HT1080 (cell line): ENCODE measurements around the gene ITGB5. TPM values are rescaled to one million over a fixed set of nuclear protein-coding genes. Genes with fewer than 3 reads are reported as not detected.
"Not testable (repeated sequence)": the region's sequence is repeated elsewhere in the genome, so short reads cannot be mapped to it uniquely, and the experiment has no call there.

Source experiments
- DNase-seq: peaks from one replicate; pipeline ENCODE4 v3.0.0-alpha.2; 2015; ENCODE audit warnings: low read depth
- small RNA-seq: library from RNA; depleted of rRNA; stranded (forward); fragments of <200 nt; gene quantifications from one replicate; pipeline ENCODE3, GENCODE V24; 2014
- total RNA-seq: library from RNA; depleted of rRNA; stranded (reverse); fragments of >200 nt; shearing (Covaris generic); gene quantifications from 2 replicates; pipeline ENCODE4 v1.2.3, GENCODE V29; 2014; rRNA removed

Gene ITGB5
- total RNA-seq, 1 experiment from 2014 or later = 185 TPM

DNA sequence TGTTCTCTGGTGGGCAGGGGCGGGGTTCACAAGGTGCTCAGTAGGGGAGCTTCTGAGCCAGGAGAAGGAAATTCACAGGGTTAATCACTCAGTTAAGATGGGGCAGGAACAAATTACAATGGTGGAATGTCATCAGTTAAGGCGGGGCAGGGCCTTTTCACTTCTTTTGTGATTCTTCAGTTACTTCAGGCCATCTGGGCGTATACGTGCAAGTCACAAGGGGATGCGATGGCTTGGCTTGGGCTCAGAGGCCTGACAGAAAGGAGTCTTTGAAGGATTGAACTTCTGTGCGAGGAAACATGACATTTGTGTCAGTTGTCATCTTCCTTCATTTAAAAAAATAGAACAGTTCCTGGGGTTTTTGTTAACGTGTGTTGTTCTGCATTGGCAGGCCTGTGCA lies 129.2 kb downstream of the ITGB5 start:
- DNase-seq = not testable (repeated sequence)

GRCh38 chr3:124752051-124752450 lies 135.1 kb downstream of the ITGB5 start:
- DNase-seq = no peak

DNA sequence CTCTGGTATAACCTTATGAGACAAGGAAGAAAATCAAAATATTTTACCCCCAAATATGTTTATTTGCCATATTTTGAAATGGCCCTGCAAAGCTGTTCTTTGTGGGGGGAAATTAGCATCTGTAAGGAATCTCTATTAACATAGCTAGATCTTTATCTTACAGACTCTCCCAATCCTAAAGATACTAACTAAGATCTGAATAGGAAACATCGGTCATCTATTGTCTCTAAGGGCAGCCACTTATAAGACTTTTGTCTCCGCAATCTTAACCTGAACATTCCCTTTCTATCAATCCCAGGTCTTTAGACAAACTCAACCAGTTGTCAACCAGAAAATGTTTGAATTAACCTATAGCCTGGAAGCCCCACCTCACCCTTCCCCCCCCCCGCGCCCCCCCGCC lies 135.7 kb downstream of the ITGB5 start:
- DNase-seq = no peak

DNA sequence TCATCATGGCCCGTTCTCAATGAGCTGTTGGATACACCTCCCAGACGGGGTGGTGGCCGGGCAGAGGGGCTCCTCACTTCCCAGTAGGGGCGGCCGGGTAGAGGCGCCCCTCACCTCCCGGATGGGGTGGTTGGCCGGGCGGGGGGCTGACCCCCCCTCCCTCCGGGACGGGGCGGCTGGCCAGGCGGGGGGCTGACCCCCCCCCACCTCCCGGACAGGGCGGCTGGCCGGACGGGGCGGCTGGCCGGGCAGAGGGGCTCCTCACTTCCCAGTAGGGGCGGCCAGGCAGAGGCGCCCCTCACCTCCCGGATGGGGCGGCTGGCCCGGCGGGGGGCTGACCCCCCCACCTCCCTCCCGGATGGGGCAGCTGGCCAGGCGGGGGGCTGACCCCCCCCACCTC lies 137.3 kb downstream of the ITGB5 start:
- not testable (repeated sequence) for DNase-seq

GRCh38 chr3:124748560-124749198 lies 138.5 kb downstream of the ITGB5 start:
- no peak for DNase-seq

- no peak for DNase-seq
These were observed 139.8 kb downstream of the ITGB5 start for GRCh38 chr3:124747111-124747981.

DNA sequence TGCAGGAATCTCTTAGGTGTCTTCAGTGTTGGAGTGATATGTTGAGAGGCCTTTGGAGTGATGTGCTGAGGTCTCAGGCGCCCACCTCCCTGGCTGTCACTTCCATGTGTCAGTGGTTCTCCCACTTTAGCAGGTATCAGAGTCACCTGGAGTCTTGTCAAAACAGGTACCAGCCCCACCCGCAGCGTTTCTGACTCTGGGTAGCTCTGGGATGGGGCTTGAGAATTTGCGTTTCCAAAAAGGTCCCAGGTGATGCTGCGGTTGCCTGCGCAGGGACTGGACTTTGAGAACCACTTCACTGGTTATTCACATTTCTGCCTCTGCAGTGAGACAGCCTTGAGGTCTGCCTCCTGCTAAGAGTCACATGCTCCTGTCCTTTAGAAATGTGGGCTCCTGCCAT lies 141.4 kb downstream of the ITGB5 start:
- no peak for DNase-seq

GRCh38 chr3:124741027-124741426 lies 146.1 kb downstream of the ITGB5 start:
- no peak for DNase-seq

DNA sequence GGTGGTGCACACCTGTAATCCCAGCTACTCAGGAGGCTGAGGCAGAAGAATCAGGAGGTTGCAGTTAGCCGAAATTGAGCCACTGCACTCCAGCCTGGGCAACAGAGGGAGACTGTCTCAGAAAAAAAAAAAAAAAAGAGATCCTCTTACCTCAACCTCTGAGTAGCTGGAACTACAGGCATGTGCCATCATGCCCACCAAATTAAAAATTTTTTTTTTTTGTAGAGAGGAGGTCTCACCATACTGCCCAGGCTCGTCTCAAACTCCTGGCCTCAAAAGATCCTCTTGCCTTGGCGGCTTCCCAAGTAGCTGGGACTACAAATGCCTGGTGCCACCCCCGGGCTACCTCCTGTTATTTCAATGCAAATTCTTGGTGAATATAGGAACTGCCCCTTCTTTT lies 155.4 kb downstream of the ITGB5 start:
- DNase-seq = no peak

DNA sequence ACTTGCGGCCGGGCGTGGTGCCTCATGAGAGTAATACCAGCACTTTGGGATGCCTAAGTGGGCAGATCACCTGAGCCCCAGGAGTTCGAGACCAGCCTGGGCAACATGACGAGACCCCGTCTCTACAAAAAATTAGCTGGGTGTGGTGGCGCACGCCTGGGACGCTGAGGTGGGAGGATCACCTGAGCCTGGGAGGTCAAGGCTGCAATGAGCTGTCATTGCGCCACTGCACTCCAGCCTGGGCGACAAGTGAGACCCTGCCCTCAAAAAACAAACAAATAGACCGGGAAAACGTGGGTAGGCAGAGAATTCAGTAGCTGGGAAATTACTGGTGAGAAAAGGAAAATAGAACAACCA lies 156.2 kb downstream of the ITGB5 start:
- DNase-seq = no peak

GRCh38 chr3:124730129-124730940 lies 156.8 kb downstream of the ITGB5 start, which contains the start of gene UMPS:
Gene UMPS, plus strand, starts transcription at chr3:124730452. Its CDS starts 20 bp downstream, at chr3:124730472.
- peak; percentile 87 for DNase-seq

DNA sequence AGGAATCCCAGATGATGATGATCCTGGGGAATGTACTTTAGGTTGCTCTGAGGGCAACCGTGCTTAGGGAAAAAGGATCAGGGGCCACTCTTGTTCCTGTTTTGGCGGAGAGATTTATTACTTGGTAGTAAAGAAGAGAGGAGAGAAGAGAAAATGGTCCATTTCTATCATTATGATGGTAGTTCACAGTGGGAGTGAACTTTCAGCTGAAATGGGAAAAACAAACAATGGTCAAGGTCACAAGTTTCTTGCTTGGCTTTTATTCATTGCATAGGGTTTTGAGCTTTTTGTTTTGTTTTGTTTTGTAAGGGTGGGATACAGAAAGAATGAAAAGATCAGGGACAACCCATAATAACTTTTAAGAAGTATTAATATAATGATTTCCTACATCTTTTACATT lies 164.6 kb downstream of the ITGB5 start:
- DNase-seq = no peak

GRCh38 chr3:124714223-124714853 lies 172.8 kb downstream of the ITGB5 start:
- DNase-seq = no peak

Small RNA genes lying within 50 kb of the gene (small RNA-seq; reads per million reads assigned to genes)
- gene MIR544B = not detected

Other genes starting within 250 kb of the ITGB5 start
- gene UMPS, start 156.9 kb downstream of the ITGB5 start, total RNA-seq = 98.9 and 118 TPM in 2 replicates
- 0.16 and 0.33 TPM in 2 replicates for gene MUC13, start 47.4 kb upstream of the ITGB5 start, total RNA-seq
- gene HEG1, start 168.6 kb upstream of the ITGB5 start, total RNA-seq = 34.4 and 40.7 TPM in 2 replicates